Urothelium cell line (cell line): Measurements from ENCODE around the gene DMBX1.
A peak's percentile ranks its signal among the peaks of the same experiment; 100 is the strongest.

Experiments used
- DNase-seq: peaks from one replicate; pipeline ENCODE4 v3.0.0; 2011; ENCODE audit warnings: low spot score, mixed read lengths
- FAIRE-seq: peaks from 2 replicates; lab custom pipeline; 2011; peaks lifted over from hg19 to GRCh38; lab: Jason Lieb, UNC

Gene DMBX1

GRCh38 chr1:46458846-46459245 lies 30.8 kb upstream of the DMBX1 start:
- no peak for DNase-seq
- FAIRE-seq, result no peak

- no peak for FAIRE-seq
- DNase-seq, result no peak
Observed at GRCh38 chr1:46459315-46459714, 30.3 kb upstream of the DMBX1 start.

- FAIRE-seq (no peak), DNase-seq (no peak)
Observed at GRCh38 chr1:46461017-46461808, 28.4 kb upstream of the DMBX1 start.

- no peak for FAIRE-seq
Observed at GRCh38 chr1:46461809-46462448, 27.7 kb upstream of the DMBX1 start.

GRCh38 chr1:46464013-46464548 lies 25.6 kb upstream of the DMBX1 start:
- DNase-seq, result no peak
- FAIRE-seq, result no peak

More at GRCh38 chr1:46461809-46462448, 27.7 kb upstream of the DMBX1 start:
- DNase-seq, result no peak

- FAIRE-seq, result no peak
Observed at GRCh38 chr1:46464915-46465314, 24.7 kb upstream of the DMBX1 start.

GRCh38 chr1:46465981-46466476 lies 23.6 kb upstream of the DMBX1 start:
- no peak for FAIRE-seq
- DNase-seq, result no peak

More at GRCh38 chr1:46464915-46465314, 24.7 kb upstream of the DMBX1 start:
- DNase-seq, result no peak

- peak; percentile 38 for DNase-seq
- no peak for FAIRE-seq
Observed at GRCh38 chr1:46466477-46467182, 23.0 kb upstream of the DMBX1 start.

- FAIRE-seq (no peak), DNase-seq (no peak)
Observed at GRCh38 chr1:46467183-46467504, 22.5 kb upstream of the DMBX1 start.

- no peak for DNase-seq
Observed at GRCh38 chr1:46469881-46470280, 19.8 kb upstream of the DMBX1 start.

GRCh38 chr1:46471848-46472492 lies 17.7 kb upstream of the DMBX1 start:
- DNase-seq, result no peak
- no peak for FAIRE-seq

More at GRCh38 chr1:46469881-46470280, 19.8 kb upstream of the DMBX1 start:
- FAIRE-seq, result no peak

- no peak for DNase-seq
- peak; percentile 5 for FAIRE-seq
Observed at GRCh38 chr1:46472498-46473181, 17.0 kb upstream of the DMBX1 start.

GRCh38 chr1:46473991-46474390 lies 15.6 kb upstream of the DMBX1 start:
- DNase-seq (no peak), FAIRE-seq (no peak)

GRCh38 chr1:46474570-46474969 lies 15.1 kb upstream of the DMBX1 start:
- DNase-seq (no peak), FAIRE-seq (no peak)

- DNase-seq (no peak), FAIRE-seq (no peak)
Observed at GRCh38 chr1:46476673-46477072, 13.0 kb upstream of the DMBX1 start.

GRCh38 chr1:46477153-46477929 lies 12.3 kb upstream of the DMBX1 start:
- DNase-seq (peak; percentile 84), FAIRE-seq (peak; percentile 79)

GRCh38 chr1:46478721-46479485 lies 10.7 kb upstream of the DMBX1 start:
- DNase-seq (no peak), FAIRE-seq (no peak)

- DNase-seq, result no peak
- no peak for FAIRE-seq
Observed at GRCh38 chr1:46479744-46480350, 9.8 kb upstream of the DMBX1 start.
